GM21737 (cell line): Measurements from ENCODE around the gene IRAK2.
A peak's percentile ranks its signal among the peaks of the same experiment; 100 is the strongest.
"Not testable (repeated sequence)": the region's sequence is repeated elsewhere in the genome, so short reads cannot be mapped to it uniquely, and the experiment has no call there.

Source experiments
- ATAC-seq: cut with Tn5 transposase; IDR thresholded peaks from one replicate; pipeline ENCODE4 v1.9.1; 2021; ENCODE audit warnings: mild to moderate bottlenecking, moderate library complexity; ENCODE audit not compliant: unreplicated experiment

Gene IRAK2

DNA sequence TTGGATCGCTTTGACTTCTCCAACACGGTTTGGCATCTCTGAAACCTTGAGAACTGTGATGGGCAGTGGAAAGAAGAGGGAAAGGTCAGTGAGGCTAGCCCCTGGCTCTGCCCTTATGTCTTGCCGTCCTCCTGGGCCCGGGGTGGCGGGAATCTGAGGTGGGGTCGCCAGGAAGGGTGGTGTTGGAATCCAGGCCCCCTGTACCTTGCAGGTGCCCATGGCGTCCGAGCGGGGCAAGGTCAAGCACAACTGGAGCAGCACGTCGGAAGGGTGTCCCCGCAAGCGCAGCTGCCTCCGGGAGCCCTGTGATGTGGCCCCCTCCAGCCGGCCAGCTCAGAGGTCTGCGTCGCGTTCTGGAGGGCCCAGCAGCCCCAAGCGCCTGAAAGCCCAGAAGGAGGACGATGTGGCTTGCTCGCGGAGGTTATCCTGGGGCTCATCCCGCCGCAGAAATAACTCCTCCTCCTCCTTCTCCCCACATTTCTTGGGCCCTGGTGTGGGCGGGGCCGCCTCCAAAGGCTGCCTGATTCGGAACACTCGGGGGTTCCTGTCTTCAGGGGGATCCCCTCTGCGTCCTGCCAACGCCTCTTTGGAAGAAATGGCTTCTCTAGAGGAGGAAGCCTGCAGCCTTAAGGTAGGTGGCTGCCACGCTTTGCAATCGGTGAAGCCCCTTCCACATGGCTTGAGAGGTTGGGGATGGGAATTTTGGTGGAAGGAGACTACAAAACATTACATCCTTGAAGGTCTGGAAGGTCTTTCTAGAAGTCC lies 84.4 kb downstream of the IRAK2 start:
- peak; percentile 30 for ATAC-seq

DNA sequence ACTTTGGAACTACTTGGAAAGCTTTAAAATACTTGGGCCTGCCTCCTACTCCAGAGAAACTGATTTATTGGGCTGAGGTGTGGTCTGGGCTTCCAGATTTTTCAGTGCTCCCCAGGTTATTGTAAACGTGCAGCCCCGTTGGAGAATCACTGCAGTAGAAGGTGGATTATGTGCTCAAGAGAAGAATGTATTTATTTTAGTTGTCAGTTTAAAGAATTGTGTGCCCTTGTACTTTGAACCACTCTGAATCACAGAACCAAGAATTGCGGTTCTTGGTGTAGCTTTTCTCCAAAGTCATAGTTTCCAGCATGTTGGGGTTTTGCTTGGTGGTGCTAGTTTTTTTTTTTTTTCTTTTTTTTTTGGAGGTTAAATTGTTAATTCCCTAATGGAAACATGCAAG lies 85.1 kb downstream of the IRAK2 start:
- no peak for ATAC-seq

DNA sequence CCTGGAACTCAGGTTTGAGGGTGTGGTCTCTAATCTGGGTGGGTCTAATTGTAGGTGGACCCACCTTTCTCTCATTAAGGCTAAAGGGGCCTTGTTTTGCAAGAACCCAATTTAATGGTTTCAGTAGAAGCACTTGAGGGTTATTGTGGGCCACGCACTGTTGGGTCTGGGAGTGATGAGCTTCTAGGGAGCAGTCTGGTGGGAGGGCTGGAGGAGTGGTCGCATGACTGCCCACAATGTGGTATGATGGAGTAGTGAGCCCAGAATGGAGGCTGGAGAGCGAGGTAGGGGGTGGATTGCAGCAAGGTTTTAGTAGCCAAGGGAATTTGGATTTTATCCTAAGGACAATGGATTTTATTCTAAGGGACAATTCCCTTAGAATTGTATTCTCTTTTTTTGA lies 86.3 kb downstream of the IRAK2 start:
- ATAC-seq = no peak

DNA sequence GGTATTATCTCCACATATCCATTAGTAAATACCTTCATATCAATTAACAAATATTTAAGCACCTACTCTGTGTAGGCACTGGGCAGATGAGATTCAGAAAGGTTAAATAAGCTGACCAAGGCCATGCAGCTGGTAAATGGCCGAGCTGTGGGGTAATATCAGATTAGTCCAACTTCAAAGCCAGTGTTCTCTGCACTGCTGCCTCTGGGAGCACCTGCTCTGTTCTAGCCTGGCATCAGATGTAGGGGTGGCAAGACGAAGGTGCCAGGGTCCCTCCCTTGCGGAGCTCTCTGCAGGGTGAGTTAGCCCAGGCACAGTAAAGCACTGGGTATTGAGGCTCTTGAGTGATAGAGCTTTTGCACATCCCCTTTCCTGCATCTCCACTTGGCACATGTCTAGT lies 89.0 kb downstream of the IRAK2 start:
- ATAC-seq = no peak

DNA sequence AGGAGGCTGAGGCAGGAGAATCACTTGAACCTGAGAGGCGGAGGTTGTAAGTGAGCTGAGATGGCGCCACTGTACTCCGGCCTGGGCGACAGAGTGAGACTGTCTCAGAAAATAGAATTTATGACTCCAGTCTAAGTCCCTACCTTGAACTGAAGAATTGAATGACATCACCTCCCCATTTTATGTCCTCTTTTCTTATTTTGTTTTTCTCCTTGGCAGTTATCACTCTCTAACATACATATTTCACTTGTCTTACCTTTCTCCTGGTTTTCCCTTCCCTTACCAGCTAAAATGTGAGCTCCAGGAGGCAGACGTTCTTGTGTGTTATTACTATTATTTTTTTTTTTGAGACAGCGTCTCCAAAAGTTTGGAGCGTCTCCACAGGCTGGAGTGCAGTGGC lies 91.1 kb downstream of the IRAK2 start:
- ATAC-seq = no peak

DNA sequence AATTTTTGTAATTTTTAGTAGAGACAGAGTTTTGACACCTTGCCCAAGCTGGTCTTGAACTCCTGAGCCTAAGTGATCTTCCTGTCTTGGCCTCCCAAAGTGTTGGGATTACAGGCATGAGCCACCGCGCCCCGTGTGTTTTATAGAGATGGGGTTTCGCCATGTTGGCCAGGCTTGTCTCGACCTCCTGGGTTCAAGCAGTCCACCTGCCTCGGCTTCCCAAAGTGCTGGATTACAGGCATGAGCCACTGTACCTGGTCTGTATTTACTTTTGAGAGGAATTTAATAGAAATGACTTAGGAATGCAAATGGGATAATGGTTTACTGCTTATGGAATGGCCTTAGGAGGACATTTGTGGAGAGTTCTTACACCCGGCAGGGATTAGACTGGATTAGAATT lies 94.3 kb downstream of the IRAK2 start:
- ATAC-seq = no peak

DNA sequence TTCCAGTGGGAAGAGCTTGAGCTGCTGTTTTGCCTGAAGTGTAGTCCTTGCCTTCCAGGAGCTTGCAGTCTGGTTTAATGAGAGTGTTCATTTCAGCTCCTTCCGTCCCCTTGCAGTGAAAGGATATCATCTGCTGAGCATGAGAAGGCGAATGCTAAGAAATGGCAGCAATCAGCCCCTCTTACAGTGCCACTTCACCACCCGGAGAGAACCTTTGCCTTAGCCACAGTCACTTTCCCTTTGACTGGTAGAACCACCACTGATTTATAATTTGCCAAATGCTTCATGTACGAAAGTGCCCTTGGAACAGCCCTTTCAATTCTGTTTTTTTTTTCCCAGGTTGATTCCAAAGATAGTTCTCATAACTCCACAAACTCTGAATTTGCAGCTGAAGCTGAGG lies 95.1 kb downstream of the IRAK2 start:
- no peak for ATAC-seq

DNA sequence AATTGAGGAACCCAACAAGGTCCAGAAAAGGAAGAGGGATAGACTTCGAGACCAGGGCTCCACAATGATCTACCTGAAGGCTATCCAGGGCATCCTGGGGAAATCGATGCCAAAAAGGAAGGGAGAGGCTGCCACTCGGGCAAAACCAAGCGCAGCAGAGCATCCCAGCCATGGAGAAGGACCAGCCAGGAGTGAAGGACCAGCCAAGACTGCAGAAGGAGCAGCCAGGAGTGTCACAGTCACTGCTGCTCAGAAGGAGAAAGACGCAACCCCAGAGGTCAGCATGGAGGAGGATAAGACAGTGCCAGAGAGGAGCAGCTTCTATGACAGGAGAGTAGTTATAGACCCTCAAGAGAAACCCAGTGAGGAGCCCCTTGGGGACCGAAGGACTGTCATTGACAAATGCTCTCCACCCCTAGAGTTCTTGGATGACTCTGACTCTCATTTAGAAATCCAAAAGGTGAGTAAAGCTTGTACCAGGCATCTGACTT lies 95.5 kb downstream of the IRAK2 start:
- no peak for ATAC-seq

DNA sequence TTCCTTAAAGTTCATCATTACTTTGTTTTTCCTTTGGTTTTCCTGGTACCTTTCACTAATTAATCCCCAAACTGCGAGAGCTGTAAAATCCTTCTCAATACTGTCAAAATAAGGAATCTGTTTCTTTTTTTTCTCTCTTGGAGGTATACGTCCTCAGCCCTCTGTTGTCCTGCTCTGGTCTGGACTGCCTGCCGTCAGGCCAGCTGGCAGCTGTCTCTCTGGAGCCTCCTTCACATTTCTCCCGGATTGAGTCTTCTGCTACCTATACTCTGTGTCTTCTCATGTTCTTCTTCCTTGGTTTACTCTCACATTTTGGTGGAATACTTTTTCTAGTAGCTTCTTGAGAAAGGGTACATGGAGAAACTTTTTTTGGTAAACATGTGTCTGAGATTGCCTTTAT lies 97.3 kb downstream of the IRAK2 start:
- no peak for ATAC-seq

DNA sequence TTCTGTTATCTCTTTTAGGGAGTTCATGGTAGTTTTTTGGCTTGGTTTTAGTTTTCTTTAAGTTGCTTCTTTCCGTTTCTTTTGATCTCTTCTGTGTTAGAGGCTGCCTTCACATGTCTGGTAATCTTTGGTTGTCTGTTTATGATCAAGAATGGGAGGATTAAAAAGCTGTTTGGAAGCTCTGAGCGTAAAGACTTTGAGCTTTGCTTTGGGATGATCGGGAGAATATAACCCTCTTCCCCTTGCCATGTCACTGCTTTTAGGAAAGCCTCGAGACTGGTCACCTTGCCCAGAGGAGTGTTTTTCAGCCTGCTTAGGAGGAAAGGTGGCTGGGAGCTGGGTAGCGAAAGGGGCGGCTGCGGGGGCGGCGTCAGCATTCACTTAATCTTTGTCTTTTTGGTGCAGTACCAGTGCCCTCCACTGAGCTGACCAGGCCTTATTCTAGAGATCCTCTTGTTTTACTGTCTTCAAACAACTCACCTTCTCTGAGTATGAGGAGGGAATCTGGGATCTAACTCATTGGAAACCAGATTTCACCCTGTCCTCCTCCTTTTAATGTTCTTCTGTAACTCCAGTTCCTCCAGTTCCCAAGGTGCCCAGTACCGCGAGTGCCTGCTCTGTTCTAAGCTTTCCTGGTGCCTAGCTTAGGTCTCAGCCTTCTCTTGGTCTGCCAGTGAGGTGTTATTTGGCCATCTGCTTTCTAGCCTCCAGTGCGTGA lies 99.1 kb downstream of the IRAK2 start:
- ATAC-seq = no peak

DNA sequence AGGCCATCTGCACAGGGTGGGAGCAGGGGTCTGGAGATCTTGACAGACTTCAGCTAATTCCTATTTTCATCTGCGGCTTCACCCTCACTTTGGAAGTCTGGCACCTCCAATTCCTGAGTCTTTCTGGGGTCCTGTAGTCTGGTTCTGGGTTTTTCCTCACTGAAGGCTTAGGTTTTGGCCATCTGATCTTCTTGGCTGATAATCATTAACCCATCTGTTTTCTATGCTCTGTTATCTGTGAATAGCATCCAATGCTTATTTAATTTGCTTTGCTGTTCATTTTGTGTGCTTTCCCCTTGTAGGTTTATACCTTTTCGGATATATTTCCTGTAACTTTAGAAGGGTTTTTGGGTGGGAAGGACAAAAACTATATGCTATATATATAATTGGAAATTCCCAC lies 101.1 kb downstream of the IRAK2 start:
- ATAC-seq = no peak

DNA sequence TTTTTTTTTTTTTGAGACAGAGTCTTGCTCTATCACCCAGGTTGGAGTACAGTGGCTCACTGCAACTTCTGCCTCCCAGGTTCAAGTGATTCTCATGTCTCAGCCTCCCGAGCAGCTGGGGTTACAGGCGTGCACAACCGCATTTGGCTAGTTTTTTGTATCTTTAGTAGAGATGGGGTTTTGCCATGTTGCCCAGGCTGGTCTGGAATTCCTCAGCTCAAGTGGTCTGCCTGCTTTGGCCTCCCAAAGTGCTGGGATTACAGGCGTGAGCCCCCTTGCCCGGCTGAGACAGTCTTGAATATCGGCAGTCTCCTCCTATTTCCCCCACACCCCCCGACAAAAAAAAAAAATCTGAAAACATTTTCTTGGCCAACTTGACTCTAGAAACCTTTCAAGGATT lies 102.2 kb downstream of the IRAK2 start:
- not testable (repeated sequence) for ATAC-seq

DNA sequence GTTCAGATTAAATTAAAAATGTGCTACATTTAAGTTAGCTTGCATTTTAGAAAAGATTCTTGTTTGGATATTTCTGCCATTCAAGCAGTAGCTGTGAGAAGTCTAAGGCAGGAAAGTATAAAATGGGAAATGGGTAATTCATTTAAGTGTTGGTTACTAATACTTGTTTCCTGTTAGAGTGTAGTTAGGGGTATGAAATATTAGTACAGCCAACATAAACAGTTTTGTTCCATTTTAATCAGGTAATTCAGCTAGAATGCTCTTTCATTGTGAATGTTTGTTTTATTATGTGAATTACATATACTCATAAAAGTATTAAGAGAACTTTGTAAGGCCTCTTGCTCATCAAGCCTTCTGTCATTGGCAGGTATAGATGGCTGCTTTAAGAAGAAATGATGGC lies 103.4 kb downstream of the IRAK2 start:
- no peak for ATAC-seq

DNA sequence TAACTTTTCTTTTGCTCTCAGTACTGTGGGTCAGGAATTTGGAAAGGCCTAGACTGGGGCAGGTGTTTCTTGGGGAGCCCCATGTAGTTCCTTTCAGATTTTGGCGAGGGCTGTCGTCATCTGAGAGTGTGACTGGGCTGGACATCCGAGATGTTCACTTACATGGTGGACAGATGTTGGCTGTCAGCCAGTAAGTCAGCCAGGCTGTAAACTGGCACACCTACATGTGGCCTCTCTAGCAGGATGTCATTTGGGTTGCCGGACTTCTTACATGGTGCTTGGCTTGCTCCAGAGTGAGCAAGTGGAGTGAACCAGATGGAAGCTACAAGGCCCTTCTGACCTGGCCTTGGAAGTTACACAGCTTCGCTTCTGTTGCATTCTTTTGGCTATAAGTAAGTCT lies 104.2 kb downstream of the IRAK2 start:
- ATAC-seq = no peak

DNA sequence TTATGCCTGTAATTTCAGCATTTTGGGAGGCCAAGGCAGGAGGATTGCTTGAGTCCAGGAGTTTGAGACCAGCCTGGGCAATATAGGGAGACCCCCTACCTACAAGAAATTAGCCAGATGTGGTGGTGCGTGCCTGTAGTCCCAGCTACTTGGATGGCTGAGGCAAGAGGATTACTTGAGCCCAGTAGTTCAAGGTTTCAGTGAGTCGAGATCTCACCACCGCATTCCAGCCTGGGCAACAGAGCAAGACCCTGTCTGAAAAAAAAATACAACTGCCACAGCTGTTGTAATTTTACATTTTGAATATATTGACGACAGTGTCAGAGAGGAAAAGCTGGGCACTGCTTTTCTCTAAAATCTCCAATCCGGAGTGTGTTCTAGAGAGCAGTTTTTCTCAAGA lies 104.7 kb downstream of the IRAK2 start:
- ATAC-seq = no peak

DNA sequence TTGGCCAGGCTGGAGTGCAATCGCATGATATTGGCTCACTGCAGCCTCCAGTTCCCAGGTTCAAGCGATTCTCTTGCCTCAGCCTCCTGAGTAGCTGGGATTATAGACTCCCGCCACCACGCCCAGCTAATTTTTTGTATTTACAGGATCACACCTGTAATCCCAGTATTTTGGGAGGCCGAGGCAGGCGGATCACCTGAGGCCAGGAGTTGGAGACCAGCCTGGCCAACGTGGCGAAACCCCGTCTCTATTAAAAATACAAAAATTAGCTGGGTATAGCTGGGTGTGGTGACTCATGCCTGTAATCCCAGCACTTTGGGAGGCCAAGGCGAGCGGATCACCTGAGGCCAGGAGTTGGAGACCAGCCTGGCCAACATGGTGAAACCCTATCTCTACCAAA lies 107.8 kb downstream of the IRAK2 start:
- not testable (repeated sequence) for ATAC-seq

DNA sequence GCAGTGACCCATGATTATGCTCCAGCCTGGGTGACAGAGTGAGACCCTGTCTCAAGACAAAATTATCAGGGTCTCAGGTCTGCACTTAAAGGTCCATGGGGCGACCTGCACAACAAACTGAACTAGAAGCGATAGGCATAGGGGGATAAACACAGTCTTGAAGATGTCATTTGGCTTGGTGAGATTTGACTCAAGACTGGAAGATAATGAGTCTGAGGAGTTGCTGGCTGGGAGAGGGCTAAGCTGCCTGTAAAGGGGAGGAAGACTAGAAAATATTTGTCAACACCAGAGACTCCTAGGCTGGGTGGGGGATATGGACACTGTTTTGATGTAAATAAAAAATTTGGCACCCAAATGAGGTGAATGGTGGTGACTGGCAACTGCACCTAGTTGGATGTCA lies 108.3 kb downstream of the IRAK2 start:
- ATAC-seq = no peak

DNA sequence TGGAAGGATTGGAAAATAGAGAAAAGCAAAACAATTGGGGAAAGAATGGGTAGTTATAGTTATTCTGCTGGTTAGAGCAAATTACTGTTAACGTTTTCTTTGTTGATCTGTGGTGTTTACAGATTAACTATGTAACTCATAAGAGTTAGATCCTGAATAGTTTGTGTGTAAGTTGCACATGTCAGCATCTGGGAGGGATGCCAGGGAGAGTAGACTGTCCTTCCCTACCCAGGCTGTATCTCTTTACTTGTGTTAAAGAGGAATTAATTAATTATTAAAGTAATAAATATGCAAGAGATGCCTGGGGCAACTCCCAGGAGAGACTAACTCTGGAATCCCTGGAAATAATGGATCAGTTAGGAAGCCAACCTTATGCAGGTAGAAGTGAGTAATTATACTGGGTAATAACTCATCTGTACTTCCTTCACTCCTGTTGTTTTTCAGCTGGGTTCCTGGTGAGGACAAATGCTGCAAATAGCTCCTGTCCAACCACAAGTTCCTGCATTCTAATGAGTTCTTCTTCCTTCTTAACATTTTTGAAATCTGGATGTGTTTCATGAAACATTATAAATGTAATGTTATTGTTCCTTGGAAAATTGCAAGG lies 109.1 kb downstream of the IRAK2 start:
- no peak for ATAC-seq

DNA sequence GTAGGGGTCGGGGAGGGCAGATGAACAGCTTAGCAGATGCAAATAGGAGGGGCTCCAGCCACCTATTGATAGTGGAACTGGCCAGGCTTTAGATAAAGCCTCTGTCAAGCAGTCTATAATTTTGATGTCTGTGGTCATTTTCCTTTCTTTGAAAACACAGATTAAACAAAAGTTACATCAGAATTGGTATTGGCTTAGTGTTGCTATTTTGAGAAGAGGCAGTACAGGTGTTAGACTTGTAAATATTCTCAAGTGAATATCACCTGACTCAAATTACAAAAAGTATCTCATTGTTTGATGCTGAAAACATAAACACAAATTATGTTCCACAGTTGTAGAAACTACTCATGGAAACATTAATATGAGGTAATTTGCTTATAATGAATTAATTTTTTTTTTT lies 109.9 kb downstream of the IRAK2 start:
- no peak for ATAC-seq

DNA sequence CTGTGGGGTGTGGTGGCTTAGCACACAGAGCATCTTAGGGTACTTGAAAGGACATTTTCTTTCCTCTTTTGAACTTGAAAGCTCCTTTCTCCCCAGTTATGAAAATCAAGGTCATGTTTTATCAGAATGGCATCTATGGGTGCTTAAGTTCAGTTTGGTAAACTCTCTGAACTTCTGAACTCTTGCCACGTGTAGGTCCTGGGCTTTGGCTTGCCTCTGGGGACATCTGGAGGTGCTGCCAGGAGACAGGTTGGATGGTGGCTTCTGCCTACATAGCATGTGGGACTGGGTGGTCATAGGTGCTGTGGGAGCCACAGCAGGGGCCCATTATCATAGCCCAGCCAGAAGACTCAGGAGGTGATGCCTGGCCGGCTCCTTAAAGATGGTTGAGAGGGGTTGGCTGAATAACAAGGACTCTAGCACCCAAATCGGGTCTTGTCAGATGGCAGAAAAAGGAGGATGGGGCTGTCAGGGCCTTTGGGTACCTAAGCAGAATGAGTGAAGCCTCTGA lies 112.5 kb downstream of the IRAK2 start:
- ATAC-seq = no peak

DNA sequence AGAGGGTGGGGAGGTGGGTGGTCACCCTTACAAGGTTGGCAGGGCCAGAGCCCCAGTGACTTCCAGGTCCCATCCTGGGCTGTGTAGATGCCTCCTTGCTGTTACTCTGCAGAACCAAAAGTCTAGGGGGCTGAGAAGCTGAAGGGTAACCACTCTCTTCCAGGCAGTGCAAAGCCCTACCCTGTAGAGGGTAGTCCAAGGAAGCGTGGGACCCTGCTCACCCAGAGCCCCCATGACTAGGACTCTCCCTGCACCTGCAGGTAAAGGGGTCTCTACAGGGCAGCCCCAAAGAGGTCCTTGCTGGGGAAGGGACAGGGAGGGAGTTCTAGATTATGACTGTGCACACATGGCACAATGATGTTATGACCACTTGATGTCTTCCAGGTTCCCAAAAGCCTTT lies 113.8 kb downstream of the IRAK2 start:
- ATAC-seq = no peak
